HUES6 (cell line): ENCODE measurements around the gene CCNL1.
"Not testable (repeated sequence)": the region's sequence is repeated elsewhere in the genome, so short reads cannot be mapped to it uniquely, and the experiment has no call there.

Source experiments
- H3K27ac ChIP-seq: 2 replicates; pipeline ENCODE4 v1.7.0; 2013; ENCODE audit warnings: low read depth, mild to moderate bottlenecking, low read length, inconsistent platforms
- H3K27me3 ChIP-seq: 2 replicates; pipeline ENCODE4 v1.6.1; 2013; ENCODE audit warnings: low read length; ENCODE audit not compliant: control insufficient read depth, insufficient read depth
- H3K36me3 ChIP-seq: 2 replicates; pipeline ENCODE4 v1.6.1; 2013; ENCODE audit warnings: low read length; ENCODE audit not compliant: control insufficient read depth, insufficient read depth
- H3K4me1 ChIP-seq: 2 replicates; pipeline ENCODE4 v1.6.1; 2013; ENCODE audit warnings: low read length; ENCODE audit not compliant: control insufficient read depth, insufficient read depth
- H3K4me3 ChIP-seq: 2 replicates; pipeline ENCODE4 v1.5.1; 2013; ENCODE audit warnings: low read depth, low read length
- H3K9ac ChIP-seq: one replicate; pipeline ENCODE4 v1.6.1; 2013; ENCODE audit warnings: mild to moderate bottlenecking, low read length
- H3K9me3 ChIP-seq: 2 replicates; pipeline ENCODE4 v1.6.1; 2013; ENCODE audit warnings: low read depth, low read length; ENCODE audit not compliant: control insufficient read depth, insufficient read depth

Gene CCNL1

DNA sequence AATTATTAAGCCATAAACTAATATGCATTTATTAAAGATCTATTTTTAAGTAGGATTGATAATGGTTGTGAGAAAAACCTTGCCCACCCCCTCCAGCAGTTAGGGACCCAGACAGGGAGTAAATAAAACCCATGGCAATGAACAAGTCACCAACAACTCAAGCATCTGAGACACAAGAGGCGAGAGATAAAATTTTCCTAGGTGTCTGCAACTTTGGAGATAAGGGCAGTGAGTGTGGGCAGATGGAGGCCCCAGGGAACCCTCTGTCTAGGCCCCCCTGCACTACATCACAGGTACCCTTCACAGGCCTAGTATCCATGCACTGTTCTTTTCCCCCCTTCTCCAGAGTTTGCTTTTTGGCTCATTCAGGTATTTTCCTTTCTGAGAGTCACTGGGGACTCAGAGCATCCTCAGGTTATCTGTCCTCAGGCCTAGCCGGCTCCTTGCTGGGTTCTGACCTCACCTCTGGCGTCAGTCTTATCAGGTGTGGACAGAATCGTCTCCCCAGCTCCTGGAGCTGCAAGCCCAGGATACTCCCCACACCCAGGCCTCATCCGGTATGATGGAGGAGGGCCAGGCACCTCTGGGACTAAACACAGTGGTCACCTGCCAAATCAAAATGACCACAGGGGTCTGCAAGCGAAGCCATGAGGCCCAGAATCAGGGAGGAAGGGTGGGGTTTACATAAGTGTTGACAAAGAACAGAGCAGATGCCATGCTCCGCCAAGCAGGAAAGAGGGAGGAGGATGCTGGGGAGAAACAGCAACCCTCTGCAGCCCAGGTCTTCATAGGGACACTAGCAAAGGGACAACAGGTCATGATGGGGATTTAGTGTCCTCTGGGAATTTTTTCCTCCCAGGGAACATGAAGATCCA, 50.4 kb downstream of the CCNL1 start:
- no peaks in the 10 kb centered on the region for H3K9me3 ChIP-seq
- no peaks in the 10 kb centered on the region for H3K27me3 ChIP-seq
- no peaks in the 10 kb centered on the region for H3K36me3 ChIP-seq
- no peak overlapping the region for H3K27ac ChIP-seq
- no peak overlapping the region for H3K4me3 ChIP-seq
- H3K4me1 ChIP-seq, result peaks cover 20% of the 10 kb centered on the region
- peak overlapping the region; percentile 48 for H3K9ac ChIP-seq

DNA sequence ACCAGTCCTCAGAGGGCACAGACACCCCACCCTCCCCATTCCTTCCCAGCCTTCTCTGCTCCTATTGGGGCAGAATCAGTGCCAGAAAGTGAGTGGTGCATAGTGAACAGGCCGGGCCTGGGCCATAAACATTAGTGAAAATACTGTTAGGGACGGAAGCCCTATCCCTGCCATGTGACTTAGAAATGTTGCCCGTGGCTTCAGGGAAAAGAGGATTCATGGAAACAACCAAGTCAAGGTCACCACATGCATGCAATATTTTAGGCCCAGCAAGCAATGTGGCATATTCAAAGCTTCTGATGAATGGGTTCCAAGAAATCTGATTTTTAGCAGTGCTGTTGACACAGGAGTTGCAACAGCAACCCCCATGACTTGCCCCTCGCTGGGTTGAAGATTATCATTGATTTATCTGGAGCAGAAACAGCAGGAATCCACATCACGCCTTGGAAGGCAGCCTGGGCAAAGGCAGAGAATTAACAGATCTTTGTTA, 52.3 kb downstream of the CCNL1 start:
- Histone ChIP-seq H3K9me3 (no peaks in the 10 kb centered on the region), H3K27ac (no peak overlapping the region), H3K4me1 (peaks cover 23% of the 10 kb centered on the region), H3K27me3 (no peaks in the 10 kb centered on the region), H3K9ac (peak overlapping the region; percentile 16), H3K36me3 (no peaks in the 10 kb centered on the region), H3K4me3 (no peak overlapping the region)

DNA sequence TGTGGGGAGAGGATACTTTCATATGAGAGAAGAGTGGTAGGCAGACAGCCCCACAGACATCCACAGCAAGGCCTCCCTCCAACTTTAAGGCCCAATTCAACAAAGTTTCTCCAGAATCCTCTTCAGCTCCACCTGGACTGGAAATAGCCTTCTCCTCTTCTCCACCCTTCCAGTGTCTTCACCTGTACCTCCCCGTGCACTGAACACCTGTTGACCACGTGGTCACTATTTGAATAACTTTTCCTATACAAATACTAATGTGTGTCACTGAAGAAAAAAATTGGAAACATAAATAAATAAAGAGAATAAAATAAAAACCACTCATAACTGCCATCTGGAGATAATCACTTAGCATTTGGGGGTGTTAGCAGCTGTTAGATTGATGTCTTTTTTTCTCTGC, 52.9 kb downstream of the CCNL1 start:
- Histone ChIP-seq H3K4me3 (no peak overlapping the region), H3K27me3 (no peaks in the 10 kb centered on the region), H3K27ac (no peak overlapping the region), H3K4me1 (peaks cover 23% of the 10 kb centered on the region), H3K36me3 (no peaks in the 10 kb centered on the region), H3K9me3 (no peaks in the 10 kb centered on the region), H3K9ac (no peak overlapping the region)

DNA sequence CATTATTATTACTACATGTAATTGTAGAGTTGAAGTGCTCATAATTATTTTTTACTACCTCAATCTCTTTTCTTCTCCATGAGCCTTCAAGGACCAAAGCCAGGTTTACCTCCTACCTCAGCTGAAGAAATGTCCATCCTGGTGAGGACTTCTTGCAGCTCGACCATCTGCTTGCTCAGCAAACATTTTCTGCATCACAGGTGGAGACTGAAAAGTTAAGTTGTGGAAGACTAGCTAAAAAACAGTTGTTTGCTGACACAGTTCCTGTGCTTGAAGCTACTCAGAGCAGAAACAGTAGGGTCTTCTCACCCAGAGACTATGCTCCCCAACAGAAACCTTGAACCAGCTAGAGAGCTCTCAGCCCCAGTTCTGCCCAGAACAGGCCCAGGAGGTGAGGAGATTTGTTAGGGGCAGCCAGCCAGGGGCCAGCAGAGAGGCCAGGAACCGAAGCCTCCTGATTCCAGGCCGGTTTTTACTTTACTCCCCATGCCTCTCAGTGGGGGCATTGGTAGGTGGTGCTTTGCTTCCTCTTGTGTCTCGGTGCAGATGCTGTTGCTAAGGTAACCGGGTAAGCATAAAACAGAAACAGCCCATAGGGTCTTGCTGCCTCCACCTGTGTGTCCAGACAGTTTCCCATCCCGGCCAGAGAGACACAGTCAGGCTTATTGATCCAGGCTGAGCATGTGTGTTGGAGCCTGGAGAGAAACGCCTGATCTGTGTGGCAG, 54.9 kb downstream of the CCNL1 start:
- no peaks in the 10 kb centered on the region for H3K36me3 ChIP-seq
- H3K27me3 ChIP-seq, result no peaks in the 10 kb centered on the region
- H3K4me3 ChIP-seq, result no peak overlapping the region
- H3K9ac ChIP-seq, result no peak overlapping the region
- peaks cover 23% of the 10 kb centered on the region for H3K4me1 ChIP-seq
- no peak overlapping the region for H3K27ac ChIP-seq
- no peaks in the 10 kb centered on the region for H3K9me3 ChIP-seq

DNA sequence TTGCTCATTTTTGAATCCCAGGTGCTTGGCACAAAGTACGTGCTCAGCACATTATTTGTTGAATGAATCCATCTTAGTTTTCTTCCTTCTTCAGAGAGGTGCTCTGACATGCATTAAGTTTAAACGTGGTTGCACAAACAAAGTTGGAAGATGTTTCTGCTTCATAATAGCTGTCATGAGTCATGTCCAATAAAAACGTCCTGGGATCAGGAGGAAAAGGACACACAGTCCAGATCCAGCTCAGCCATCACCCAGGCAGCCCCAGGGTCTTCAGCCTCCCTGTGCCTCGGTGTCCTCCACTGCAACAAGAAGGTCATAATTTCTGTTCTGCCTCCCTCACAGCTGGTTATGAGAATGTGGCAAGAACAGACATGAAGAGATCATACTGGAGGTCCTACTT, 55.4 kb downstream of the CCNL1 start:
- no peaks in the 10 kb centered on the region for H3K9me3 ChIP-seq
- no peak overlapping the region for H3K9ac ChIP-seq
- no peaks in the 10 kb centered on the region for H3K36me3 ChIP-seq
- peaks cover 23% of the 10 kb centered on the region for H3K4me1 ChIP-seq
- H3K27me3 ChIP-seq, result no peaks in the 10 kb centered on the region
- no peak overlapping the region for H3K4me3 ChIP-seq
- H3K27ac ChIP-seq, result no peak overlapping the region

DNA sequence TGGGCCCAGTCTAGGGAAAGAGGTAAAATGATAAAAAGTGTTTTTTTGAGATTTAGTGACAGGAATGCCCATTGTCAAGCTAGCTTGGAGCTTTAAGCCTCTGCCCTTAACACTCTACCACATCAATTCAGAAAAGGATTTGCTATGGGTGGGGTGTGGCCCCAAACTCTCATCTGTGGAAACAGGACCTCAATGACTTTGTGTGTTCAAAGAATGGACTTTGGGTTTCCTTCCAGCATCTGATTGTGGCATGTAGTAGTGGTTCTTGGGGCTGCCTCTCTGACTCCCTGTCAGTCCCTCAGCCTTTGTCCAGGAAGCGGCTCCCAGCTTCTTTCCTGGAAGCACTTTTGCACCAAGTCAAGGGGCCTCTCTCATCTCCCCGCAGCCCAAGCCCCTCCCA, 56.1 kb downstream of the CCNL1 start:
- Histone ChIP-seq H3K4me1 (peaks cover 21% of the 10 kb centered on the region), H3K27ac (no peak overlapping the region), H3K27me3 (no peaks in the 10 kb centered on the region), H3K36me3 (no peaks in the 10 kb centered on the region), H3K4me3 (no peak overlapping the region), H3K9ac (no peak overlapping the region), H3K9me3 (no peaks in the 10 kb centered on the region)

DNA sequence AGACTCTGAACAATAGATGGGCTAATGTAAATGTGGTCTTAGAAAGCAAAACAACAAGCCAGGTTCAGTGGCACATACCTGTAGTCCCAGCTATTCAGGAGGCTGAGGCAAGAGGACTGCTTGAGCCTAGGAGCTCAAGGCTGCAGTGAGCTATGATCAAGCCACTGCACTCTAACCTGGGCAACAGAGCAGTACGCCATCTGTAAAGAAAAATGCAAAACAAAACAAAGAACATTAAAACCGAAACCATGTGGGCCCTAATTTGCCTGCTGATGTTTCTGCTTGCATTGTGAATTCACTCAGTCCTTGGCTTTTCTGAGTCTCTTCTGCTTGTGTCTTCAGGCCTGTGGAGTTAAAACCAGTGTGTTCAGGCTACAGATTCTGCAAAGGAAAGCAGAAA, 56.7 kb downstream of the CCNL1 start:
- Histone ChIP-seq H3K9me3 (no peaks in the 10 kb centered on the region), H3K36me3 (no peaks in the 10 kb centered on the region), H3K9ac (no peak overlapping the region), H3K4me3 (no peak overlapping the region), H3K27ac (no peak overlapping the region), H3K4me1 (peaks cover 15% of the 10 kb centered on the region), H3K27me3 (no peaks in the 10 kb centered on the region)

DNA sequence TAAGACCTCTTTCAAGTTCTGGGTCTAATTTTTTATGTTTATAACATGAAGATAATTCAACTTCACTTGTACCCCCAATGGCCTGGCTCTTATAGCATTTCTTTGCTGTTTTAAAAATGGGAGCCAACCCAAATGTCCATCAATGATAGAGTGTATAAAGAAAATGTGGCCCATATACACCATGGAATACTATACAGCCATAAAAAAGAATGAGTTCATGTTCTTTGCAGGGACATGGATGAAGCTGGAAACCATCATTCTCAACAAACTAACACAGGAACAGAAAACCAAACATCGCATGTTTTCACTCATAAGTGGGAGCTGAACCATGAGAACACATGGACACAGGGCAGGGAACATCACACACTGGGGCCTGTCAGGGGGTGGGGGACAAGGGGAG, 57.4 kb downstream of the CCNL1 start:
- H3K27ac ChIP-seq, result not testable (repeated sequence)

DNA sequence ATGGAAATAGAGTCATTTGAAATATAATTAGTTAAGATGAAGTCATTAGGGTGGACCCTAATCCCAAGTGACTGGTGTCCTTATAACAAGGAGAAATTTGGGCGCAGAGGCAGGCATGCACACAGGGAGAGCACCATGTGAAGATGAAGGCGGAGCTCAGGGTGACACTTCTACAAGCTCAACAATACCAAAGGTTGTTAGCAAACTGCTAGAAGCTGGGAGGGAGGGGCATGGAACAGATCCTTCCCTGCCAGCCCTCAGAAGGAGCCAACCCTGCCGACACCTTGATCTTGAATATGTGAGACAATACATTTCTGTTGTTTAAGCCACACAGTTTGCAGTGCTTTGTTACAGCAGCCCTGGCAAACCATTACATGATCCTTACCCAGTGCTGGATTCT, 57.8 kb downstream of the CCNL1 start:
- no peak overlapping the region for H3K27ac ChIP-seq
- no peak overlapping the region for H3K4me3 ChIP-seq
- no peaks in the 10 kb centered on the region for H3K27me3 ChIP-seq
- H3K9ac ChIP-seq, result no peak overlapping the region
- H3K36me3 ChIP-seq, result no peaks in the 10 kb centered on the region
- H3K9me3 ChIP-seq, result no peaks in the 10 kb centered on the region
- H3K4me1 ChIP-seq, result peaks cover 7% of the 10 kb centered on the region; the same call in 1 of the 2 replicates

More for the DNA sequence above, 57.4 kb downstream of the CCNL1 start:
- H3K9me3 ChIP-seq, H3K4me1 ChIP-seq, H3K36me3 ChIP-seq, H3K27me3 ChIP-seq, H3K9ac ChIP-seq, H3K4me3 ChIP-seq: not testable (repeated sequence)

DNA sequence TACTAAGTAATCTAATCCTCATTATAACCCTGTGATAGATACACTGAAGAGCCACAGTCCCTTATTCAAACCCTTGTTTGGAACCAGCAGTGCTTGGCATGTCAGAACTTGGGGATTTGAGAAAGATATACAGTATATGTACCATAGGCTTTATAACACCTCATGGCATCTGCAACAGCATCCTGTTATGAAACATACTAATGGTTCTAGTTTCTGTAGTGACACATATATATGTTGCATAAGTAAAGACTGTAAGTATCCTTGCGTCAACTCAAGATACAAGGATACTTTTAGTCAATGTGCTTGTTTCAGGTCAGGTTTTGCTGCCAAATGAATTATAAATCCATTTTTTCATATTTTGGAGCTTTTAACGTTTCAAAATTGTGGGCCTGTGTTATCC, 58.5 kb downstream of the CCNL1 start:
- no peaks in the 10 kb centered on the region for H3K9me3 ChIP-seq
- H3K27me3 ChIP-seq, result no peaks in the 10 kb centered on the region
- no peak overlapping the region for H3K9ac ChIP-seq
- H3K27ac ChIP-seq, result no peak overlapping the region
- no peaks in the 10 kb centered on the region for H3K36me3 ChIP-seq
- H3K4me1 ChIP-seq, result peaks cover 7% of the 10 kb centered on the region; the same call in 1 of the 2 replicates
- H3K4me3 ChIP-seq, result no peak overlapping the region
